ENCODE data around the gene FCER1G. TPM values are rescaled to one million over a fixed set of nuclear protein-coding genes. Genes with fewer than 3 reads are reported as not detected.

FCER1G gene
- total and polyA plus RNA-seq, 9 of the 15 experiments (the other 6 are each of a cell fraction or from before 2014, with no cell fraction given) = 0.15 to 0.69 (median 0.31) TPM; not detected in 2

- no peak for TF ChIP-seq HNRNPK (IDR thresholded peaks at IDR 0.05; ENCODE audit: low read depth, low read length, poor library complexity, severe bottlenecking)
- peak; percentile 74 for TF ChIP-seq ATF3 (IDR thresholded peaks at IDR 0.05)
- TF ChIP-seq ATF3 (CRISPR knock-in tag; conservative IDR thresholded peaks at IDR 0.05) = no peak
- peak; percentile 44 for TF ChIP-seq NFE2 (IDR thresholded peaks at IDR 0.05; ENCODE audit: low read depth)
- no peak for TF ChIP-seq SIRT6 (IDR thresholded peaks at IDR 0.05; ENCODE audit: low read depth, low read length)
- no peak for TF ChIP-seq RAD21 (CRISPR knock-in tag; conservative IDR thresholded peaks at IDR 0.05 in 1 of 2, IDR thresholded peaks at IDR 0.05 in 1 of 2)
- no peak for TF ChIP-seq ELF4 (CRISPR knock-in tag; IDR thresholded peaks at IDR 0.05)
- no peak for TF ChIP-seq ETV6 (IDR thresholded peaks at IDR 0.05; ENCODE audit: borderline replicate concordance in 1 of 2, low read depth in 2 of 2, low read length in 1 of 2)
- TF ChIP-seq ETV6 (CRISPR knock-in tag; IDR thresholded peaks at IDR 0.05; ENCODE audit: borderline replicate concordance) = no peak
- 0 out of 2 replicates have a peak, but pooled peaks have one; percentile 13 for TF ChIP-seq ZEB2 (IDR thresholded peaks at IDR 0.05)
- no peak for TF ChIP-seq ELF2 (CRISPR knock-in tag; IDR thresholded peaks at IDR 0.05)
- no peak for TF ChIP-seq ZBTB26 (CRISPR knock-in tag; IDR thresholded peaks at IDR 0.05)
- no peak for TF ChIP-seq SP2 (IDR thresholded peaks at IDR 0.05; ENCODE audit: extremely low read depth, low read depth, low read length, poor library complexity, severe bottlenecking)
- peak; percentile 35; the same call in 1 of the 2 replicates for TF ChIP-seq ARID1B (IDR thresholded peaks at IDR 0.05)
- peak; percentile 19; the same call in 1 of the 2 replicates for TF ChIP-seq PKNOX1 (IDR thresholded peaks at IDR 0.05)
- TF ChIP-seq E2F8 (IDR thresholded peaks at IDR 0.05; ENCODE audit: low read depth, partially characterized antibody) = no peak
- peak; percentile 34; the same call in 1 of the 2 replicates for TF ChIP-seq SMARCA4 (IDR thresholded peaks at IDR 0.05)
- TF ChIP-seq HMGN3 (IDR thresholded peaks at IDR 0.05; ENCODE audit: borderline replicate concordance, extremely low read depth, insufficient read length, low read depth, low read length) = no peak
- TF ChIP-seq HDAC6 (IDR thresholded peaks at IDR 0.05; ENCODE audit: low read depth, low read length) = no peak
- peak; percentile 19 for TF ChIP-seq ZFP36 (IDR thresholded peaks at IDR 0.05; ENCODE audit: low read depth, low read length, partially characterized antibody)
- TF ChIP-seq ZNF280A (IDR thresholded peaks at IDR 0.05; ENCODE audit: low read depth, partially characterized antibody) = no peak
- no peak for TF ChIP-seq ZNF77 (CRISPR knock-in tag; IDR thresholded peaks at IDR 0.05)
These were observed 27.2 kb downstream of the FCER1G start (continued) for GRCh38 chr1:161242313-161242712.
